Nephron progenitor cell (in vitro differentiated cells): ENCODE measurements around the gene CCL20.

Experiments
- DNase-seq: peaks from one replicate; pipeline ENCODE4 v3.0.0; 2021
- H3K27ac Mint-ChIP-seq: 2 replicates; pipeline ENCODE4 v1.8.0; 2021; ENCODE audit warnings: mild to moderate bottlenecking, moderate library complexity, mixed read lengths
- H3K27me3 Mint-ChIP-seq: 2 replicates; pipeline ENCODE4 v1.8.0; 2021; ENCODE audit warnings: mild to moderate bottlenecking, low read depth, mixed read lengths; ENCODE audit not compliant: poor library complexity
- H3K36me3 Mint-ChIP-seq: 2 replicates; pipeline ENCODE4 v1.8.0; 2021; ENCODE audit warnings: low read depth, mixed read lengths
- H3K4me1 Mint-ChIP-seq: 2 replicates; pipeline ENCODE4 v1.8.0; 2021; ENCODE audit warnings: mixed read lengths
- H3K4me3 Mint-ChIP-seq: 2 replicates; pipeline ENCODE4 v1.8.0; 2021; ENCODE audit warnings: mild to moderate bottlenecking, moderate library complexity, mixed read lengths
- H3K9me3 Mint-ChIP-seq: 2 replicates; pipeline ENCODE4 v1.8.0; 2021; ENCODE audit warnings: mild to moderate bottlenecking, moderate library complexity, mixed read lengths
- CTCF ChIP-seq: fragments of 200-600 bp; sonication (generic); IDR thresholded peaks from 2 replicates; pipeline ENCODE4 v1.5.0; 2021; ENCODE audit warnings: antibody characterized with exemption

Gene CCL20

GRCh38 chr2:227782804-227783203, 30.8 kb upstream of the CCL20 start:
- peaks cover 5% of the 10 kb centered on the region for H3K4me1 Mint-ChIP-seq
- no peak overlapping the region for H3K27ac Mint-ChIP-seq
- no peak for DNase-seq
- H3K4me3 Mint-ChIP-seq: no peak overlapping the region
- peaks cover 10% of the 10 kb centered on the region for H3K27me3 Mint-ChIP-seq
- H3K9me3 Mint-ChIP-seq: peaks cover 4% of the 10 kb centered on the region
- no peaks in the 10 kb centered on the region for H3K36me3 Mint-ChIP-seq
- no peak for TF ChIP-seq CTCF

DNA sequence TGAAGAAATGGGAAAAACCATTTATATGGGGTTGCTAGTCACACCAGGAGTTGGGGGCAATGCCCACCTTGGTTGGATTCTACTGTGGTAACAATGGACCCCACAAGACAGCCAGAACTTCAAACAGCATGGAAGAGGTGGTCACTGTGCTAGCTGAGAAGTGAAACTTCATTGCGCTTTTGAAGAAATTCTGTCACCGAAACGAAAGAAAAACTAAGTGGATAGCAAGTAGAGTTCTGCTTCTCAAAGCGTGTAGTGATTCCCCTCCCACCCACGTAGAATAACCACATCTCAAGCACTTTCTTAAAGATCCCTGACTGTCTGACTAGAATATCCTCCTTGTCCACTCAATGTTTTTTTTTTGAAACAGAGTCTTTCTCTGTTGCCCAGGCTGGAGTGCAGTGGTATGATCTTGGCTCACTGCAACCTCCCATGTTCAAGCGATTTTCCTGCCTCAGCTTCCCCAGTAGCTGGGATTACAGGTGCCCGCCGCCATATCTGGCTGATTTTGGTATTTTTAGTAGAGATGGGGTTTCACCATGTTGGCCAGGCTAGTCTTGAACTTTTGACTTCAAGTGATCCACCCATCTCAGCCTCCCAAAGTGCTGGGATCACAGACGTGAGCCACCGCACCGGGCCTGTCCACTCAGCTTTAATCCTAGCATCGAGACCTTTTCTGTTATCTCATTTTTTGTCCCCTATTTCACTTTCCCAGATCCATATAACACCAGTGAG, 30.1 kb upstream of the CCL20 start:
- H3K27me3 Mint-ChIP-seq: peaks cover 9% of the 10 kb centered on the region
- no peak overlapping the region for H3K27ac Mint-ChIP-seq
- H3K4me1 Mint-ChIP-seq: peaks cover 5% of the 10 kb centered on the region
- TF ChIP-seq CTCF: no peak
- H3K9me3 Mint-ChIP-seq: peaks cover 4% of the 10 kb centered on the region
- no peaks in the 10 kb centered on the region for H3K36me3 Mint-ChIP-seq
- no peak overlapping the region for H3K4me3 Mint-ChIP-seq
- DNase-seq: no peak

DNA sequence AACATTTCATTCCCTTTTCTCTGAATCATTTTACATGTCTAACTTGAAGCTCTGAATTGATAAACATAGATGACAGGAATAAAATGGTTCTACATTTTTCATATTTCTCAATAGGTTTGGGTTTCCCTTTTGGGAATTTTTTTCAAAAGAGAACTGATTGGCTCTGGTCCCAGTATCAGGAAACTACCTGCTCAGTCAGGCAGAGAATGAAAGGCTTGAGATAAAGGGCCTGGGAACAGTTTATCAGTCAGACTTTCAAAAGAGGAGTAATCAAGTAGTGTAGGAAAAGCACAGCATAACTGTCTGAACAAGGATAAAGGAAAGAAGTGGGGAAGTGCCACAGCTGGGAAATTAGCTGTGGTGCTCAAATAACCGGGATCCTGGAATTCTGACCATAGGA, 28.3 kb upstream of the CCL20 start:
- no peak for TF ChIP-seq CTCF
- no peaks in the 10 kb centered on the region for H3K36me3 Mint-ChIP-seq
- H3K9me3 Mint-ChIP-seq: peaks cover 4% of the 10 kb centered on the region
- peaks cover 5% of the 10 kb centered on the region for H3K4me1 Mint-ChIP-seq
- peaks cover 6% of the 10 kb centered on the region for H3K27me3 Mint-ChIP-seq
- H3K4me3 Mint-ChIP-seq: no peak overlapping the region
- no peak for DNase-seq
- no peak overlapping the region for H3K27ac Mint-ChIP-seq

- Mint-ChIP-seq H3K36me3 (no peaks in the 10 kb centered on the region), H3K27me3 (peaks cover 3% of the 10 kb centered on the region), H3K4me3 (no peak overlapping the region)
Observed at GRCh38 chr2:227788561-227789018, 25.1 kb upstream of the CCL20 start.

DNA sequence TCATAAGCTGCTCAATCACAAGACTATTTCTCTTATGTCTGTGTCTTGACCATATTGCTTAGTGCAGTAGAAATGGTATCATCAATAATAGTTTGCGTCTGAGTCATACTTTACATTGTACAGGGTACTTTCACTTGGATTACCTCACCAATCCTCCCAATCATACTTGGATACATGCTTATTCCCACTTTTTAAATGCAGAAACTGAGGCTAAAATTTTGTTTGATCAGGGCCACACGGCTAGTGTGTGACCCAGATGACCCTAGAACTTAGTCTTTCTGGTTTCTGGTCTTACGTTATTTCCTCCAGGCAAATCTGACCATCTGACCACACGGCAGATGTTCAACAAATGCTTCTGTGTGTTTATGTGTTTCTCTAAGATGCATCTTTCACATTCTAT, 23.8 kb upstream of the CCL20 start:
- DNase-seq: no peak
- Mint-ChIP-seq H3K9me3 (peaks cover 4% of the 10 kb centered on the region), H3K27me3 (peaks cover 3% of the 10 kb centered on the region), H3K4me3 (no peak overlapping the region), H3K27ac (no peak overlapping the region), H3K36me3 (no peaks in the 10 kb centered on the region), H3K4me1 (peaks cover 5% of the 10 kb centered on the region)
- TF ChIP-seq CTCF: no peak

More at GRCh38 chr2:227788561-227789018, 25.1 kb upstream of the CCL20 start:
- Mint-ChIP-seq H3K4me1 (peaks cover 5% of the 10 kb centered on the region), H3K9me3 (peaks cover 4% of the 10 kb centered on the region), H3K27ac (no peak overlapping the region)
- no peak for DNase-seq
- TF ChIP-seq CTCF: no peak

DNA sequence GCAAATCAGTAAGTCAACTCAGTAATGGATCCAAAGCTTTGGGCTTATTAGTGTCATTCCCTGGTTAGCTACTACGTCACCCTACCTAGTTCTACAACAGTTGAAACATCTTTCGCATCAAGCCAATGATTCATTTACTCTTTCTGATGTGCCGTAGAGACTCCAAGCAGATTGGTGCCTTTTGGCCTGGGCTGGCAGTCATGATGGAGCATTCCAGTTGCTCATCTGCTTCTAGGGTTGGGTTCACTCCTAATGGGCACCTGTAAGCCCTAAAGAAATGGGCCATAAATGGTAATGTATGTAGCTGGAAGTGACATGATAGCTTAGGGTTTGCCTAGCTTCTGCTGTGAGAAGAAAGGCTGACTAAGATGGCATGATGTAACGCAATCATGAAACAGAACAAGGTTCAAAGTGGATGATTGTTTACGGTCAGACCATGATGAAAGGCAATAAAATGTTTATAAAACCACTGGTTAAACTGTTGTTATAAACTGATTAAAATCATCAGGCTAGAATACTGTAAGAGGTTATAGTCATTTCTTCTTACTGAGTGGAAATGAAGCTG, 20.4 kb upstream of the CCL20 start:
- Mint-ChIP-seq H3K4me3 (no peak overlapping the region), H3K4me1 (no peaks in the 10 kb centered on the region), H3K27me3 (peaks cover 5% of the 10 kb centered on the region), H3K27ac (no peak overlapping the region), H3K36me3 (no peaks in the 10 kb centered on the region), H3K9me3 (no peaks in the 10 kb centered on the region)
- no peak for DNase-seq
- TF ChIP-seq CTCF: no peak
